Measurements from ENCODE around the gene CORO7.

The CORO7 gene

DNA sequence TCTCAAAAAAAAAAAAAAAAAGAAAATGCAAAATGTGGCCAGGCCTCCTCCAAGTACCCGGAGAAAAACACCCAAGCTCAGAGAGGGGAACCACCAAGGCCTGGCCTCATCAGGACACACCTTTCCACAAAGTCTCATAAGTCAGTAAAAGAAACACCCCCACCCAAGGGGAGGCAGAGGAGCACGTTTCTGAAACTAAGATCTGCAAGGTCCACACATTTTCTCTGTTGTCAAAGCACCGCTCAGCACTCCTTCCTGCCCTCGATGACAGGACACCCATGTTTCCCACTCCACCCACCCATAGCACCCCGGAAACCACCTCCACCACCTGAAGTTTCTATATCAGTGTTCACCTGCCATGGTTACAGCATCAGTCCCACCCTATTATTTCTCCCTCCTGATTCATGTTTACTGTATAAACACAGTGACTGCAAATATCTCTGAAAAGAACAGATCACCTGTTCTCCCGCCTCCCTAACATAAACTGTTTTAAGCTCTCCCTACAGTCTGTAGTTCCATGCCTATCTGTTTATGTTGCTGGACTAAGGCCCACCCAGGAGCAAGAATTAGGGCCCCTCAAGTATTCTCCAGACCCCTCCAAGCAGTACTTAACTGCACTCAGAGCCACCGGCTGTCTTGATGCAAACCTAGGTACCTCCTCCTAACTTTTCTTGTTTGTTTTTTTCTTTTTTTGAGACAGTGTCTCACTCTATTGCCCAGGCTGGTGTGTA is 2.0 kb downstream of the CORO7 start:
- in situ Hi-C loops (cut with MboI; ENCODE audit: low sequenced_read_pairs, unreplicated experiment) = no loop called here
- TF ChIP-seq, protein P1, sequence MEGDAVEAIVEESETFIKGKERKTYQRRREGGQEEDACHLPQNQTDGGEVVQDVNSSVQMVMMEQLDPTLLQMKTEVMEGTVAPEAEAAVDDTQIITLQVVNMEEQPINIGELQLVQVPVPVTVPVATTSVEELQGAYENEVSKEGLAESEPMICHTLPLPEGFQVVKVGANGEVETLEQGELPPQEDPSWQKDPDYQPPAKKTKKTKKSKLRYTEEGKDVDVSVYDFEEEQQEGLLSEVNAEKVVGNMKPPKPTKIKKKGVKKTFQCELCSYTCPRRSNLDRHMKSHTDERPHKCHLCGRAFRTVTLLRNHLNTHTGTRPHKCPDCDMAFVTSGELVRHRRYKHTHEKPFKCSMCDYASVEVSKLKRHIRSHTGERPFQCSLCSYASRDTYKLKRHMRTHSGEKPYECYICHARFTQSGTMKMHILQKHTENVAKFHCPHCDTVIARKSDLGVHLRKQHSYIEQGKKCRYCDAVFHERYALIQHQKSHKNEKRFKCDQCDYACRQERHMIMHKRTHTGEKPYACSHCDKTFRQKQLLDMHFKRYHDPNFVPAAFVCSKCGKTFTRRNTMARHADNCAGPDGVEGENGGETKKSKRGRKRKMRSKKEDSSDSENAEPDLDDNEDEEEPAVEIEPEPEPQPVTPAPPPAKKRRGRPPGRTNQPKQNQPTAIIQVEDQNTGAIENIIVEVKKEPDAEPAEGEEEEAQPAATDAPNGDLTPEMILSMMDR (IDR thresholded peaks at IDR 0.05; ENCODE audit: borderline replicate concordance, control extremely low read depth, extremely low read depth, insufficient read depth, missing control alignments) = no peak
- DNase-seq (ENCODE audit: low spot score) = peak; percentile 88

DNA sequence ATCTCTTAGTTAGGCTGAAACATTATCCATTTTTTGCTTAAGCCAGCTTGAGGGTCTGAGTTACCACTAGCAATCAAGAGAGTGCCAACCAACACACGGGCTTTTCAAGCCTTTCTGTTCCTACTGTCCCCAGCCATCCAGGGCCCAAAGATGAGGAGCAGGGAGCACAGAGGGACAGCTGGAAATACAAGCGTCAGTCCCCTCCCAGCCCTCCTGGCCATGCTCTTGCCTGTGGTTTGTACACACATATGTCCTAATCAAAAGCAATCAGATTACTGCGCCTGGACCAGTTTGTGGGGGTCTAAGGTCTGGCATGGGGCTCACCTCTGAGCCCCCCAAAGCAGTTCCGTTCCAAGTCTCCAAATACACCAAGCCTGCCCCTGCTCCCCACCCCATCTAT is 3.5 kb downstream of the CORO7 start:
- DNase-seq (ENCODE audit: low spot score) = no peak
- in situ Hi-C loops (cut with MboI; ENCODE audit: low sequenced_read_pairs, unreplicated experiment) = no loop called here
- TF ChIP-seq, protein P1 (IDR thresholded peaks at IDR 0.05; ENCODE audit: borderline replicate concordance, control extremely low read depth, extremely low read depth, insufficient read depth, missing control alignments) = no peak

DNA sequence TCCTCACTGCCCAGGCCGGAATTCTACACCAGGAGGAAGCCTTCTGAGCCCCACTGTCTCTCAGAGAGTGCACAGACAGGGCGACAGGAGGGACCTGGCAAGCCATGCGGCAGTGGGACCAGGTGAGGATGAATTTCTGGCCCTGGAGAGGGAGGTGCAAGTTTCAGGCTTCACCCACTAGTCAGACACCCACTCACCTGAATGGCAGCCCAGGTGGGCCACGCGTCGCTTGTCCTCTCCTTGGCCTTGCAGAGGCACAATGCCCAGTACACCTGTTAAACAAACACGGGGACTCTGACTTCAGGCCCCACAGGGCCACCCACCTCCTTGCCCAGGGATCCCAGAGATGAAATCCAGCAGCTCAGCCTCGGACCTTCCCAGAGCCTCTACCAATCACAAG is 4.2 kb downstream of the CORO7 start:
- no peak for DNase-seq (ENCODE audit: low spot score)
- TF ChIP-seq, protein P1 (IDR thresholded peaks at IDR 0.05; ENCODE audit: borderline replicate concordance, control extremely low read depth, extremely low read depth, insufficient read depth, missing control alignments) = no peak
- in situ Hi-C loops (cut with MboI; ENCODE audit: low sequenced_read_pairs, unreplicated experiment) = no loop called here

DNA sequence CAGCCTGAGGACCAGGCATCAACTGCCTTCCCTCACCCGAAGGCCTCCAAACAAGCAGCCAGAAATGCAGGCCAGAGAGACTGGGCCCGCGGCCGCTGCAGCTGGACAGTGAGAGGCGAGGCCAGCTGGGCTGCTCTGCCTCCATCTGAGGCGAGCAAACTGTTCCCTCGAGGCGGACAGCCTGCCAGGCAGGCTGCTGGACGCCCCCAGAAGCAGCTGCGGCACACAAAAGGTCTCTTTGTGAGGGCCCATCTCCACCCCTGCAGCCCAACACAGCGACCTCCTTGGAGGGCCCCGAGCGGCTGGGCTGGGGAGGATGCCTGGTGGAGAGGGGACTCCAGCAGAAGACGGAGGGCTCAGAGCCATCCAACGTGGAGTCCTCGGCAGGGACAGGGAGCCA is 4.7 kb downstream of the CORO7 start:
- in situ Hi-C loops (cut with MboI; ENCODE audit: low sequenced_read_pairs, unreplicated experiment) = no loop called here
- TF ChIP-seq, protein P1 (IDR thresholded peaks at IDR 0.05; ENCODE audit: borderline replicate concordance, control extremely low read depth, extremely low read depth, insufficient read depth, missing control alignments) = no peak
- DNase-seq (ENCODE audit: low spot score) = no peak

DNA sequence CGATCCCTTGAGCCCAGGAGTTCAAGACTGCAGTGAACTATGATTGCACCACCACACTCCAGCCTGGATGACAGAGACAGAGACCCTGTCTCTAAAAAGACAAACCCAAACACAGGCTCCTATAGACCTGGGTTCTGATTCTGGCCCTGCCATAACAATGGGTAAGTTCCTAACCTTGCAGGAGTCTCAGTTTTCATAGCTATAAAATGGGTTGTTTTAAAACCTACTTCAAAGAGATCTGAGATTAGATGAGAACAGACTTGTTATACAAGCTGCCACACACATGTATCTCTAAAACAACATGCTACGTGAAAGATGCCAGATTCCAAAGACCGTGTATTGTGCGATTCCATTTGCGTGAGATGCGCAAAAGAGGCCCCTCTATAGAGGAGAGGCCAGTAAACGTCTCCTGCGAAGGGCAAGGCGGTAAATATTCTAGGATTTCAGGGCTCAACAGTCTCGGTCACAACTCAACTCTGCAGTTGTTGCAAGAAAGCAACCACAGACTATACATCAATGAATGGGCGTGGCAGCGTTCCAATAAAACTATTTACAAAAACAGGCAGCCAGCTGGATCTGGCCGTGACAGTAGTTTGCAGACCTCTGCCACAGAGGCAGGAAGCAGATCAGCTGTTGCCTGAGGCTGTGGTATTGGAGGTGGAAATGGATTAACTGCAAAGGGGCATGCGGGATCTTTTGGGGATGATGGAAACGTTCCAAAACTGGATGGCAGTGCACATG is 5.9 kb downstream of the CORO7 start:
- TF ChIP-seq, protein P1 (IDR thresholded peaks at IDR 0.05; ENCODE audit: borderline replicate concordance, control extremely low read depth, extremely low read depth, insufficient read depth, missing control alignments) = no peak
- in situ Hi-C loops (cut with MboI; ENCODE audit: low sequenced_read_pairs, unreplicated experiment) = no loop called here
- no peak for DNase-seq (ENCODE audit: low spot score)

DNA sequence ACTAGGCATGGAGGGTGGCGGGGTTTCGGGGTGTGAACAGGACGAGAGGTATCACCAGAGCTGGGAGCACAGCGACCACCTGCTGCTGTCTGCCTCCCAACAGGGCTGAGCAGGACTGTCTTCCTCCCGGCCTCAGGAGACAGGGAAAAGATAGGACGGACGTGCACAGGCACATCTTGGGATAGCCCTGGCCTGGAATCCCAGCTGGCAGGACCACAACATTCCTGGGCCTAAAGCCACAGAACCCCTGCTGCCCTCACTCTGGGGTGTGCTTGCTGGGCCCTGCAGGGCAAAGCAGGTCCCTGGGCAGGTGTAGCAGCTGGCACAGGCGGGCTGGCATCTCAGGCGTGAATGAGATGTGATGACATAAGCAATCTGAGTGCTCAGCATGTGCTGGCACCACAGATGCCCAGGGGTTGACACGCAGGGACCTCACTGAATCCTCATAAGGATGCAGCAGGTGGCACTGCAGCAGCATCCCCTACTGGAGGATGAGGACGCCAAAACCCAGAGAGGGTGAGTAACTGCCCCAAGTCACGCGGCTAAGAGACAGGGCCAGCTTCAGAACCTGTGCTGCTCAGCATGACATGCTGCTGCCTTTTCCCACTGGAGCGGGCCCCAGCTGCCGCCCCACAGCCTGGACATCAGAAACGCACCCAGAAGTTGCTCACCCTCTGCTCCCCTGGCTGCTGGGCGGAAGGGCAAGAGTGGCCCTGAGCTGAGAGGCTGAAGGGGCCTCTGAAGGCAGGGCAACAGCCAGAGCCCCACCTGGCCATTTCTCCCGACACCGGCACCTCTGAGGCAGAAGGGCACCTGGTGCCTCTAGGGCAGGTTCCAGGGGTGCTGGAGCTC is 7.1 kb downstream of the CORO7 start:
- peak; percentile 28 for DNase-seq (ENCODE audit: low spot score)
- TF ChIP-seq, protein P1 (IDR thresholded peaks at IDR 0.05; ENCODE audit: borderline replicate concordance, control extremely low read depth, extremely low read depth, insufficient read depth, missing control alignments) = no peak
- in situ Hi-C loops (cut with MboI; ENCODE audit: low sequenced_read_pairs, unreplicated experiment) = no loop called here

Data from GM13976 (cell line).